SKM-1 treated with dmso at 0.1 percent for 144 hours (cell line): ENCODE results near the gene ZNF784.

Source experiments
- DNase-seq: peaks from one replicate; lab custom pipeline; 2025; ENCODE audit not compliant: unreplicated experiment; lab: John Stamatoyannopoulos, UW

ZNF784 gene

GRCh38 chr19:55621673-55622231 is 2.6 kb downstream of the ZNF784 start:
- no peak for DNase-seq

GRCh38 chr19:55621205-55621672 is 3.1 kb downstream of the ZNF784 start:
- DNase-seq, result no peak

GRCh38 chr19:55620410-55621204 is 3.8 kb downstream of the ZNF784 start:
- peak; percentile 70 for DNase-seq

- no peak for DNase-seq
Observed at GRCh38 chr19:55619286-55619685, 5.1 kb downstream of the ZNF784 start.

- DNase-seq, result no peak
Observed at GRCh38 chr19:55618426-55618825, 5.9 kb downstream of the ZNF784 start.

- no peak for DNase-seq
Observed at GRCh38 chr19:55617426-55617825, 6.9 kb downstream of the ZNF784 start.

GRCh38 chr19:55616395-55616875 is 7.9 kb downstream of the ZNF784 start:
- DNase-seq, result no peak

GRCh38 chr19:55615543-55616394 is 8.6 kb downstream of the ZNF784 start:
- DNase-seq, result no peak

- no peak for DNase-seq
Observed at GRCh38 chr19:55614711-55615542, 9.4 kb downstream of the ZNF784 start.

- DNase-seq, result no peak
Observed at GRCh38 chr19:55613930-55614710, 10.2 kb downstream of the ZNF784 start.

GRCh38 chr19:55613396-55613795 is 11.0 kb downstream of the ZNF784 start:
- no peak for DNase-seq

GRCh38 chr19:55611983-55612645 is 12.3 kb downstream of the ZNF784 start:
- DNase-seq, result no peak

GRCh38 chr19:55611300-55611982 is 12.9 kb downstream of the ZNF784 start:
- no peak for DNase-seq

GRCh38 chr19:55609326-55609725 is 15.0 kb downstream of the ZNF784 start:
- no peak for DNase-seq

- no peak for DNase-seq
Observed at GRCh38 chr19:55606817-55607216, 17.5 kb downstream of the ZNF784 start.

GRCh38 chr19:55606471-55606787 is 17.9 kb downstream of the ZNF784 start:
- no peak for DNase-seq

GRCh38 chr19:55605637-55606470 is 18.5 kb downstream of the ZNF784 start, which contains the start of gene ZNF865:
TSS of gene ZNF865 (plus strand) at chr19:55605647. CDS start at chr19:55613619, 7,972 bp downstream.
- peak; percentile 25 for DNase-seq

GRCh38 chr19:55605207-55605636 is 19.1 kb downstream of the ZNF784 start:
- DNase-seq, result peak; percentile 76
